IMR-90 (cell line): Measurements from ENCODE around the gene MBNL3. TPM values are rescaled to one million over a fixed set of nuclear protein-coding genes. Genes with fewer than 3 reads are reported as not detected.

Source experiments
- ATAC-seq: fragments of 200-7000 bp; cut with Tn5 transposase; 2 replicates; pipeline ENCODE4 v1.9.1; 2020; ENCODE audit warnings: low read depth, mild to moderate bottlenecking, moderate library complexity
- BruUV-seq: library from RNA; stranded (reverse); fragments of 400-500 nt; replicated peaks from 2 replicates; lab custom pipeline; 2021; lab: Mats Ljungman, UMichigan
- CTCF ChIA-PET: fragments of 300-600 bp; formaldehyde crosslinking; extraction: SDS; loops from one replicate; lab custom pipeline; 2021; ENCODE audit warnings: antibody characterized with exemption; lab: Yijun Ruan, JAX
- POLR2A ChIA-PET: fragments of 300-600 bp; sonication (Branson Sonifier 250); formaldehyde crosslinking; loops from one replicate; lab custom pipeline; 2022; ENCODE audit warnings: antibody characterized with exemption; ENCODE audit not compliant: unreplicated experiment; lab: Charles Lee
- DNase-seq: peaks from one replicate; pipeline ENCODE4 v3.0.0; 2013
- H2AFZ ChIP-seq: replicated peaks from 2 replicates; pipeline ENCODE3; 2013; ENCODE audit warnings: low read length, mild to moderate bottlenecking; ENCODE audit not compliant: poor library complexity
- H2AK5ac ChIP-seq: 2 replicates; pipeline ENCODE4 v1.6.1; 2013; ENCODE audit warnings: low read depth, low read length, inconsistent platforms
- H2AK9ac ChIP-seq: replicated peaks from 2 replicates; pipeline ENCODE3; 2013; ENCODE audit warnings: mild to moderate bottlenecking, low read depth, low read length, moderate library complexity; ENCODE audit not compliant: poor library complexity
- H2BK120ac ChIP-seq: 2 replicates; pipeline ENCODE4 v1.6.1; 2013; ENCODE audit warnings: low read depth, low read length, inconsistent platforms
- H2BK15ac ChIP-seq: 3 replicates; pipeline ENCODE4 v1.6.1; 2013; ENCODE audit warnings: low read depth, low read length, inconsistent platforms
- H2BK20ac ChIP-seq: 2 replicates; pipeline ENCODE4 v1.6.1; 2013; ENCODE audit warnings: low read depth, mild to moderate bottlenecking, inconsistent platforms, low read length, moderate library complexity
- H2BK5ac ChIP-seq: 2 replicates; pipeline ENCODE4 v1.6.1; 2013; ENCODE audit warnings: mild to moderate bottlenecking, low read depth, low read length, inconsistent platforms; ENCODE audit not compliant: poor library complexity, severe bottlenecking
- H3K14ac ChIP-seq: replicated peaks from 2 replicates; pipeline ENCODE4 v1.6.1; 2013; ENCODE audit warnings: low read depth, low read length, inconsistent platforms
- H3K18ac ChIP-seq: 2 replicates; pipeline ENCODE4 v1.6.1; 2013; ENCODE audit warnings: low read depth, low read length, control low read depth
- H3K23ac ChIP-seq: 2 replicates; pipeline ENCODE4 v1.6.1; 2013; ENCODE audit warnings: low read depth, low read length, inconsistent platforms
- H3K27ac ChIP-seq: 2 replicates; pipeline ENCODE4 v1.5.1; 2013; ENCODE audit warnings: mild to moderate bottlenecking, control low read depth, low read length; ENCODE audit not compliant: insufficient read depth
- H3K27me3 ChIP-seq: 2 replicates; pipeline ENCODE4 v1.6.1; 2013; ENCODE audit warnings: low read length; ENCODE audit not compliant: control insufficient read depth, insufficient read depth
- H3K36me3 ChIP-seq: 2 replicates; pipeline ENCODE4 v1.6.1; 2013; ENCODE audit warnings: low read length, mixed read lengths; ENCODE audit not compliant: control insufficient read depth, insufficient read depth
- H3K4ac ChIP-seq: 2 replicates; pipeline ENCODE4 v1.6.1; 2013; ENCODE audit warnings: low read depth, low read length, inconsistent platforms
- H3K4me1 ChIP-seq: 2 replicates; pipeline ENCODE4 v1.6.1; 2013; ENCODE audit warnings: low read length, mixed read lengths; ENCODE audit not compliant: control insufficient read depth, insufficient read depth
- H3K4me2 ChIP-seq: 2 replicates; pipeline ENCODE4 v1.6.1; 2013; ENCODE audit warnings: low read depth, mild to moderate bottlenecking, control low read depth, low read length, moderate library complexity
- H3K4me3 ChIP-seq: 2 replicates; pipeline ENCODE4 v1.5.1; 2013; ENCODE audit warnings: low read depth, mild to moderate bottlenecking, control low read depth, low read length, moderate library complexity; ENCODE audit not compliant: insufficient read depth
- H3K56ac ChIP-seq: 2 replicates; pipeline ENCODE4 v1.6.1; 2013; ENCODE audit warnings: low read length, inconsistent platforms; ENCODE audit not compliant: insufficient read depth; ENCODE audit errors: extremely low read depth
- H3K79me1 ChIP-seq, 2 experiments: 2 replicates each; pipeline ENCODE4 v1.6.1; 2013; ENCODE audit warnings: low read length in 2 of 2, inconsistent platforms in 1 of 2, low read depth in 1 of 2
- H3K9ac ChIP-seq: 2 replicates; pipeline ENCODE4 v1.6.1; 2013; ENCODE audit warnings: low read depth, low read length, control low read depth
- H3K9me1 ChIP-seq: 2 replicates; pipeline ENCODE4 v1.6.1; 2013; ENCODE audit warnings: low read length, inconsistent platforms; ENCODE audit not compliant: insufficient read depth
- H3K9me3 ChIP-seq: 2 replicates; pipeline ENCODE4 v1.6.1; 2013; ENCODE audit warnings: low read length; ENCODE audit not compliant: control insufficient read depth, insufficient read depth
- H4K20me1 ChIP-seq: 2 replicates; pipeline ENCODE4 v1.6.1; 2013; ENCODE audit warnings: low read length, inconsistent platforms; ENCODE audit not compliant: insufficient read depth
- H4K5ac ChIP-seq: 2 replicates; pipeline ENCODE4 v1.6.1; 2013; ENCODE audit warnings: mild to moderate bottlenecking, low read depth, low read length, control low read depth
- H4K8ac ChIP-seq, 2 experiments: 2 replicates each; pipeline ENCODE4 v1.6.1; 2013; ENCODE audit warnings: low read depth in 2 of 2, low read length in 2 of 2, control low read depth in 1 of 2, inconsistent platforms in 1 of 2
- H4K91ac ChIP-seq: 2 replicates; pipeline ENCODE4 v1.6.1; 2013; ENCODE audit warnings: low read depth, low read length, inconsistent platforms; ENCODE audit not compliant: insufficient read depth
- BHLHE40 ChIP-seq: fragments of 150-350 bp; IDR thresholded peaks from 2 replicates; pipeline ENCODE4 v1.6.1; 2016; ENCODE audit warnings: mild to moderate bottlenecking, low read depth, low read length
- CEBPB ChIP-seq: IDR thresholded peaks from 2 replicates; pipeline ENCODE4 v1.6.1; 2012; ENCODE audit warnings: low read depth, low read length, improper control_type of control experiment
- CHD1 ChIP-seq: IDR thresholded peaks from 2 replicates; pipeline ENCODE4 v1.6.1; 2012; ENCODE audit warnings: low read depth, low read length, improper control_type of control experiment
- ELK1 ChIP-seq: fragments of 150-350 bp; IDR thresholded peaks from 2 replicates; pipeline ENCODE4 v1.6.1; 2016; ENCODE audit warnings: low read depth, mild to moderate bottlenecking, low read length, moderate library complexity, borderline replicate concordance
- FOS ChIP-seq: fragments of 150-350 bp; IDR thresholded peaks from 2 replicates; pipeline ENCODE4 v1.6.1; 2016; ENCODE audit warnings: low read depth, low read length
- MAFK ChIP-seq: IDR thresholded peaks from 2 replicates; pipeline ENCODE4 v1.6.1; 2012; ENCODE audit warnings: low read depth, low read length, improper control_type of control experiment
- MAZ ChIP-seq: IDR thresholded peaks from 2 replicates; pipeline ENCODE4 v1.6.1; 2012; ENCODE audit warnings: low read depth, mild to moderate bottlenecking, low read length, improper control_type of control experiment, moderate library complexity, borderline replicate concordance
- MXI1 ChIP-seq: IDR thresholded peaks from 2 replicates; pipeline ENCODE4 v1.6.1; 2012; ENCODE audit warnings: low read depth, mild to moderate bottlenecking, low read length, moderate library complexity, borderline replicate concordance
- NFE2L2 ChIP-seq: fragments of 150-350 bp; IDR thresholded peaks from 2 replicates; pipeline ENCODE4 v1.6.1; 2016; ENCODE audit warnings: low read depth, mild to moderate bottlenecking, low read length
- POLR2A ChIP-seq: IDR thresholded peaks from 2 replicates; pipeline ENCODE4 v1.6.1; 2012; ENCODE audit warnings: mild to moderate bottlenecking, low read depth, low read length
- RAD21 ChIP-seq: IDR thresholded peaks from 2 replicates; pipeline ENCODE4 v1.6.1; 2012; ENCODE audit warnings: low read length, improper control_type of control experiment
- RCOR1 ChIP-seq: IDR thresholded peaks from 2 replicates; pipeline ENCODE4 v1.6.1; 2012; ENCODE audit warnings: mild to moderate bottlenecking, low read length, improper control_type of control experiment; ENCODE audit not compliant: insufficient replicate concordance
- RFX5 ChIP-seq: IDR thresholded peaks from 2 replicates; pipeline ENCODE4 v1.8.0; 2012; ENCODE audit warnings: low read depth, mild to moderate bottlenecking, low read length, moderate library complexity
- SMC3 ChIP-seq: fragments of 150-350 bp; IDR thresholded peaks from 2 replicates; pipeline ENCODE4 v1.6.1; 2016; ENCODE audit warnings: low read depth, mild to moderate bottlenecking, antibody characterized with exemption, low read length, moderate library complexity
- USF2 ChIP-seq: fragments of 150-350 bp; IDR thresholded peaks from 2 replicates; pipeline ENCODE4 v1.6.1; 2017; ENCODE audit warnings: mild to moderate bottlenecking, antibody characterized with exemption, low read length, low read depth
- WGBS, 2 experiments: methylation state at CpG; one replicate each; pipeline versions ENCODE4 v1.1.5 to v1.1.7; 2013; ENCODE audit warnings: missing lambda C conversion rate in 2 of 2; ENCODE audit not compliant: insufficient read length in 1 of 2; ENCODE audit errors: extremely low coverage in 2 of 2; 5-methylcytosine and 5-hydroxymethylcytosine counted together
- dilution Hi-C: fragments of 300-500 bp; cut with HindIII; formaldehyde crosslinking; loops from one replicate; pipeline ENCODE4 v1.14.3; 2018; ENCODE audit warnings: low sequenced_read_pairs; ENCODE audit not compliant: unreplicated experiment
- in situ Hi-C: fragments of 300-500 bp; cut with MboI; formaldehyde crosslinking; loops from 3 replicates; pipeline ENCODE4 v1.14.3; 2019; ENCODE audit warnings: low sequenced_read_pairs, inconsistent platforms, mixed read lengths
- intact Hi-C: fragments of 100-400 bp; cut with micrococcal nuclease; formaldehyde crosslinking; loops from 2 replicates; pipeline ENCODE4 v1.10.0; 2022
- polyA plus RNA-seq, 3 experiments: library from polyadenylated mRNA; depleted of rRNA; stranded (reverse); fragments of >200 nt; gene quantifications; 2 replicates each; pipeline ENCODE4 v1.2.3, GENCODE V29; 2012; ENCODE audit warnings: low replicate concordance in 1 of 3
- total RNA-seq: library from RNA; depleted of rRNA; stranded (reverse); fragments of >200 nt; gene quantifications from 2 replicates; pipeline ENCODE4 v1.2.3, GENCODE V29; 2012
- TF ChIP-seq, protein P1 (sequence below): conservative IDR thresholded peaks from 2 replicates; pipeline ENCODE4 v1.5.1; 2012; ENCODE audit warnings: mild to moderate bottlenecking, low read depth, low read length, improper control_type of control experiment

The MBNL3 gene
- total and polyA plus RNA-seq, 2 of the 4 experiments (the other 2 are of a cell fraction), result 0.32 to 1.1 TPM

GRCh38 chrX:132406106-132406505, 82.7 kb downstream of the MBNL3 start:
- Histone ChIP-seq H3K4ac (no peak overlapping the region), H2AK5ac (no peak overlapping the region)

More at GRCh38 chrX:132406106-132406505, 82.7 kb downstream of the MBNL3 start:
- ATAC-seq, result no peak
- no peak for TF ChIP-seq USF2
- TF ChIP-seq NFE2L2, result no peak
- TF ChIP-seq RFX5, result no peak
- no peak for TF ChIP-seq BHLHE40
- no peak for TF ChIP-seq ELK1
- no peak for TF ChIP-seq POLR2A
- TF ChIP-seq RCOR1, result no peak
- TF ChIP-seq MAFK, result no peak
- no peak for TF ChIP-seq MXI1
- TF ChIP-seq MAZ, result no peak
- no peak for TF ChIP-seq RAD21
- no peak for TF ChIP-seq CHD1
- TF ChIP-seq, protein P1, sequence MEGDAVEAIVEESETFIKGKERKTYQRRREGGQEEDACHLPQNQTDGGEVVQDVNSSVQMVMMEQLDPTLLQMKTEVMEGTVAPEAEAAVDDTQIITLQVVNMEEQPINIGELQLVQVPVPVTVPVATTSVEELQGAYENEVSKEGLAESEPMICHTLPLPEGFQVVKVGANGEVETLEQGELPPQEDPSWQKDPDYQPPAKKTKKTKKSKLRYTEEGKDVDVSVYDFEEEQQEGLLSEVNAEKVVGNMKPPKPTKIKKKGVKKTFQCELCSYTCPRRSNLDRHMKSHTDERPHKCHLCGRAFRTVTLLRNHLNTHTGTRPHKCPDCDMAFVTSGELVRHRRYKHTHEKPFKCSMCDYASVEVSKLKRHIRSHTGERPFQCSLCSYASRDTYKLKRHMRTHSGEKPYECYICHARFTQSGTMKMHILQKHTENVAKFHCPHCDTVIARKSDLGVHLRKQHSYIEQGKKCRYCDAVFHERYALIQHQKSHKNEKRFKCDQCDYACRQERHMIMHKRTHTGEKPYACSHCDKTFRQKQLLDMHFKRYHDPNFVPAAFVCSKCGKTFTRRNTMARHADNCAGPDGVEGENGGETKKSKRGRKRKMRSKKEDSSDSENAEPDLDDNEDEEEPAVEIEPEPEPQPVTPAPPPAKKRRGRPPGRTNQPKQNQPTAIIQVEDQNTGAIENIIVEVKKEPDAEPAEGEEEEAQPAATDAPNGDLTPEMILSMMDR, result no peak
- no peak for TF ChIP-seq FOS
- TF ChIP-seq SMC3, result no peak
- no peak for TF ChIP-seq CEBPB
- in situ Hi-C loops, result no loop called here
- dilution Hi-C loops, result no loop called here
- Histone ChIP-seq H3K4me3 (no peak overlapping the region), H3K18ac (no peak overlapping the region), H3K36me3 (no peaks in the 10 kb centered on the region), H3K4me1 (no peaks in the 10 kb centered on the region), H3K9ac (no peak overlapping the region), H3K14ac (no peak overlapping the region), H3K79me1 (no peaks in the 10 kb centered on the region), H4K5ac (no peak overlapping the region), H2BK5ac (no peak overlapping the region), H3K23ac (no peak overlapping the region), H2BK20ac (no peak overlapping the region), H4K20me1 (no peaks in the 10 kb centered on the region), H3K56ac (no peak overlapping the region), H2BK120ac (no peak overlapping the region), H2AFZ (no peak overlapping the region), H2BK15ac (no peak overlapping the region), H3K27ac (no peak overlapping the region), H4K91ac (no peak overlapping the region), H3K27me3 (peaks cover 1% of the 10 kb centered on the region), H2AK9ac (no peak overlapping the region), H3K9me1 (no peaks in the 10 kb centered on the region), H3K4me2 (no peak overlapping the region), H4K8ac (no peak overlapping the region), H3K9me3 (no peaks in the 10 kb centered on the region)
- CTCF ChIA-PET, result no interaction called here
- POLR2A ChIA-PET, result no interaction called here
- DNase-seq, result no peak
- 74% methylated on average over 3 of the region's 9 CpGs; no CpG with 5 or more reads in 1 of the 2 experiments for WGBS, 2 experiments
- intact Hi-C loops, result no loop called here
- BruUV-seq, result no TSS peak
